ENCODE results near the gene MAP3K3.

The MAP3K3 gene

DNA sequence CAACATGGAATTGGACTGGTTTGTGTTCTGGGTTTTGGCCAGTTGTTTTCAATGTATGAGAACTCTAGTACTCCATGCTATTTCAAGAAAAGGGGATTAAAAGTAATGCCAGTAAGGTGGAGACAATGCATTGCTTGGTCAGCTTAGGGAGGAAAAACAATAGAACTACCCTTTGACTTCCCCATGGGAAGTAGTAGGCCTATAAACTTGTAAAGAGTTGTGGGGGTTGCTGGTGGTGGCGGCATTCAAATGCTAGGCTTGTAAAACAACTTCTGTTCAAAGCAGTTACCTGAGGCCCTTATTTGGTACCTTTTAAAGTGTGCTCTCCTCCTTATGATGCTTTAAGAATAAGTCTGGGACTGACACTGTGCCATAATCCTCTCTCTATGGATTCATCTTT, 9.4 kb downstream of the MAP3K3 start:
- Histone ChIP-seq H3K27me3 (replicated peaks; ENCODE audit: control insufficient read depth, insufficient read depth, low read length) (no peaks in the 10 kb centered on the region), H3K4me3 (replicated peaks; ENCODE audit: low read depth, low read length) (no peak overlapping the region), H3K36me3 (ENCODE audit: control insufficient read depth, insufficient read depth, low read length) (peaks cover 4% of the 10 kb centered on the region)
- DNase-seq (ENCODE audit: extremely low read depth, insufficient read length), result no peak
- TF ChIP-seq, protein P1, sequence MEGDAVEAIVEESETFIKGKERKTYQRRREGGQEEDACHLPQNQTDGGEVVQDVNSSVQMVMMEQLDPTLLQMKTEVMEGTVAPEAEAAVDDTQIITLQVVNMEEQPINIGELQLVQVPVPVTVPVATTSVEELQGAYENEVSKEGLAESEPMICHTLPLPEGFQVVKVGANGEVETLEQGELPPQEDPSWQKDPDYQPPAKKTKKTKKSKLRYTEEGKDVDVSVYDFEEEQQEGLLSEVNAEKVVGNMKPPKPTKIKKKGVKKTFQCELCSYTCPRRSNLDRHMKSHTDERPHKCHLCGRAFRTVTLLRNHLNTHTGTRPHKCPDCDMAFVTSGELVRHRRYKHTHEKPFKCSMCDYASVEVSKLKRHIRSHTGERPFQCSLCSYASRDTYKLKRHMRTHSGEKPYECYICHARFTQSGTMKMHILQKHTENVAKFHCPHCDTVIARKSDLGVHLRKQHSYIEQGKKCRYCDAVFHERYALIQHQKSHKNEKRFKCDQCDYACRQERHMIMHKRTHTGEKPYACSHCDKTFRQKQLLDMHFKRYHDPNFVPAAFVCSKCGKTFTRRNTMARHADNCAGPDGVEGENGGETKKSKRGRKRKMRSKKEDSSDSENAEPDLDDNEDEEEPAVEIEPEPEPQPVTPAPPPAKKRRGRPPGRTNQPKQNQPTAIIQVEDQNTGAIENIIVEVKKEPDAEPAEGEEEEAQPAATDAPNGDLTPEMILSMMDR (IDR thresholded peaks at IDR 0.05; ENCODE audit: insufficient read depth, low read length, poor library complexity, severe bottlenecking), result no peak

DNA sequence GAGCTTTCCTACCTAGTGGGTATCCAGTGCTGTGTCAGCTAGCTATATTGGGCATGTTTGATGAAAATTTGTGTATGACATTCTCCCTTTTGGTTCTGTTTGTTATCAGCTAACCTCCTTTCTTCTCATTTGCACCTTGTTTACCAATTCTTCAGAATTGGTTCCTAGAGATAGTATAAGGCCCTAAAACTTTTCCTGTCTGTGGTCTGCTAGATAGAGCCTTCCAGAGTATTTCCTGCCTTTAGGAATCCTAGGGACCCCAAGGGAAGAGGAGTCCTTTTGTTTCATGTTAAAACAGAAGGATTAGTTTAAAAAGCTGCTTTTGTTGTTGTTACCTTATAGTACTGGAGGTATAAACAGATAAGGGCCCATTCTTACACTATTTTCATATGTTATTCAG, 11.5 kb downstream of the MAP3K3 start:
- no peak for DNase-seq (ENCODE audit: extremely low read depth, insufficient read length)
- TF ChIP-seq, protein P1 (IDR thresholded peaks at IDR 0.05; ENCODE audit: insufficient read depth, low read length, poor library complexity, severe bottlenecking), result no peak
- no peaks in the 10 kb centered on the region for H3K27me3 ChIP-seq (replicated peaks; ENCODE audit: control insufficient read depth, insufficient read depth, low read length)
- H3K4me3 ChIP-seq (replicated peaks; ENCODE audit: low read depth, low read length), result no peak overlapping the region
- H3K36me3 ChIP-seq (ENCODE audit: control insufficient read depth, insufficient read depth, low read length), result peaks cover 5% of the 10 kb centered on the region

DNA sequence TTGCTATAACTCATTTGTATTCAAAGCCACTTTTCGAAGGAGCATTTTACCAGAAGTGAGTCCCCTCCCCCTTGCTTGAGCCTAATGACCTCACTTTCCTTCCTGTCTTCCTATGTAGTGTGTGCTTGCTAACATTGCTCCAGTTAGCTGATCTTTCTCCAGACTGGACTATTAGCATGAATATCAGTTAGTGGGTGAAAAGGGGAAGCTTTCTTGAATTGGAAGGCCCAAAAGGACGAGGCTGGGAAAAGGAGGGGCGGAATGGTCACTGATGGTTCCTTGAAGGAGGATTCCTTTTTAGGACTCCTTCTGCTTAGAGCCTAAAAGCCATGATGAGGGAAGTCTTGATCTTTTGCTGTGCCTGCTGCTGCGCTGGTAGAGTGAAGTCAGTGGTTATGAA, 11.9 kb downstream of the MAP3K3 start:
- Histone ChIP-seq H3K27me3 (replicated peaks; ENCODE audit: control insufficient read depth, insufficient read depth, low read length) (no peaks in the 10 kb centered on the region), H3K4me3 (replicated peaks; ENCODE audit: low read depth, low read length) (no peak overlapping the region), H3K36me3 (ENCODE audit: control insufficient read depth, insufficient read depth, low read length) (peaks cover 5% of the 10 kb centered on the region)
- TF ChIP-seq, protein P1 (IDR thresholded peaks at IDR 0.05; ENCODE audit: insufficient read depth, low read length, poor library complexity, severe bottlenecking), result no peak
- DNase-seq (ENCODE audit: extremely low read depth, insufficient read length), result no peak

DNA sequence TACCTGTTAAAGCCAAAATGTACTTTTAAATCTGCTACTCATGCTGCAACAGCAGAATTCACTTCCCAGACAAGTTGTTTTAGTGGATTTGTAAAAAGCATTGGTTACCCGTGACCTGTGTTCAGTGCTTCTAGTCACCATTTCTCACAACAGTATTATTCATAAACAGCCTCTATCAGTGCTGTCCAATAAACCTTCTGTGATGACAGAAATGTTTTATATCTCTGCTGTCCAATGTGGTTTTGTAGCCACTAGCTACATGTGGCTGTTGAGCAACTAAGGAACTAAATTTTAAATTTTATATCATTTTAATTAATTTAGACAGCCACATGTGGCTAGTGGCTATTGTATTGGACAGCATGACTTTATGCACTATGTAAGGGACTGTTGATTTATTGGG, 12.6 kb downstream of the MAP3K3 start:
- no peak for DNase-seq (ENCODE audit: extremely low read depth, insufficient read length)
- TF ChIP-seq, protein P1 (IDR thresholded peaks at IDR 0.05; ENCODE audit: insufficient read depth, low read length, poor library complexity, severe bottlenecking), result no peak
- peaks cover 5% of the 10 kb centered on the region for H3K36me3 ChIP-seq (ENCODE audit: control insufficient read depth, insufficient read depth, low read length)
- no peaks in the 10 kb centered on the region for H3K27me3 ChIP-seq (replicated peaks; ENCODE audit: control insufficient read depth, insufficient read depth, low read length)
- H3K4me3 ChIP-seq (replicated peaks; ENCODE audit: low read depth, low read length), result no peak overlapping the region

DNA sequence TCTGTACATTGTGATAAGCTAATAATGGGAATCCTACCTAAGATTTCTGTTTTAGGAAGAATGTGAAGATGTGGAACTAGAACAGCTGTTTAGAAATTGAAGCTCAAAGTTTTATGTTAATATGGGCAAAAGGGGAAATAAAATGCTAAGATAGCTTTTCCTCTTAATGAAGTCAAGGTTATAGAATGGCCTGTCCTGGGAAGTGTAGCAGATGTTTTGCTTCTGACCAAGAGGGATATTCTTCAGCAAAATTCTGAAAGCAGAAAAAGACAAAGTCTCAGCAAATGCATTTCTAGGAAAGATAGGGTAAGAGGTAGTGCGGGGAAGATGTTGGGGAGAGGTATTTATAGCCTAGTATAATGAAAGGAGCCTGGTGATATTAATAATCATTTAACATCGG, 13.1 kb downstream of the MAP3K3 start:
- H3K4me3 ChIP-seq (replicated peaks; ENCODE audit: low read depth, low read length), result no peak overlapping the region
- TF ChIP-seq, protein P1 (IDR thresholded peaks at IDR 0.05; ENCODE audit: insufficient read depth, low read length, poor library complexity, severe bottlenecking), result no peak
- DNase-seq (ENCODE audit: extremely low read depth, insufficient read length), result no peak
- H3K36me3 ChIP-seq (ENCODE audit: control insufficient read depth, insufficient read depth, low read length), result peaks cover 5% of the 10 kb centered on the region
- H3K27me3 ChIP-seq (replicated peaks; ENCODE audit: control insufficient read depth, insufficient read depth, low read length), result no peaks in the 10 kb centered on the region

DNA sequence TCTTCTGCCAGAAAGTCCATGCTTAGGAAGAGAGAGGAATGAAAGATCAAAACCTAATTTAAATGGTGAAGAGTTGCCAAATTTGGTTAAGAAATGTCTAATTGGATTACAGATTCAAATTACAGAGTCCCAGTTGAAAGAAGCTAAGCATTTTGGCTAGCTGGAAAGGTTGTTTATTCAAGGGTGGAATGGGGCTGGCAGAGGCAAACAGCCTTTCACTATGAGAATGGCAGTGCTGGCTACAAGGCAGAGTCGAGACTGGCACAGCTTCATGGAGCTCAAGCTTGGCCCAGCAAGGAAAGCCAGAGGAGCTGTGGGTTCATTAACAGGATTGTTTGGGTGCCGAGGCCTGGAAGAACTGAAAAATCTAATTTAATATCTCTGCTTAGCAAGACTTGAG, 13.6 kb downstream of the MAP3K3 start:
- Histone ChIP-seq H3K27me3 (replicated peaks; ENCODE audit: control insufficient read depth, insufficient read depth, low read length) (no peaks in the 10 kb centered on the region), H3K36me3 (ENCODE audit: control insufficient read depth, insufficient read depth, low read length) (peaks cover 5% of the 10 kb centered on the region), H3K4me3 (replicated peaks; ENCODE audit: low read depth, low read length) (no peak overlapping the region)
- TF ChIP-seq, protein P1 (IDR thresholded peaks at IDR 0.05; ENCODE audit: insufficient read depth, low read length, poor library complexity, severe bottlenecking), result no peak
- DNase-seq (ENCODE audit: extremely low read depth, insufficient read length), result no peak
